Endodermal cell (in vitro differentiated cells): Measurements from ENCODE around the gene TWIST1. TPM values are rescaled to one million over a fixed set of nuclear protein-coding genes. Genes with fewer than 3 reads are reported as not detected.

Experiments used
- DNase-seq: peaks from one replicate; pipeline ENCODE4 v3.0.0-alpha.2; 2017
- H3K27ac ChIP-seq: 2 replicates; pipeline ENCODE4 v1.5.1; 2013; ENCODE audit warnings: mild to moderate bottlenecking, low read depth, low read length, moderate library complexity
- H3K27me3 ChIP-seq: 2 replicates; pipeline ENCODE4 v1.6.1; 2013; ENCODE audit warnings: mild to moderate bottlenecking, low read length, moderate library complexity; ENCODE audit not compliant: insufficient read depth, control insufficient read depth, poor library complexity, severe bottlenecking
- H3K36me3 ChIP-seq: 2 replicates; pipeline ENCODE4 v1.7.0; 2013; ENCODE audit warnings: mild to moderate bottlenecking, low read length, moderate library complexity; ENCODE audit not compliant: control insufficient read depth, insufficient read depth
- H3K4me1 ChIP-seq: one replicate; pipeline ENCODE4 v1.7.0; 2013; ENCODE audit warnings: low read length; ENCODE audit not compliant: control insufficient read depth, insufficient read depth
- H3K4me3 ChIP-seq: 2 replicates; pipeline ENCODE4 v1.5.1; 2013; ENCODE audit warnings: mild to moderate bottlenecking, low read length, moderate library complexity
- H3K9ac ChIP-seq: 2 replicates; pipeline ENCODE4 v1.6.1; 2013; ENCODE audit warnings: mild to moderate bottlenecking, low read length, moderate library complexity; ENCODE audit not compliant: poor library complexity, severe bottlenecking; ENCODE audit errors: extremely low read depth
- H3K9me3 ChIP-seq: 2 replicates; pipeline ENCODE4 v1.6.1; 2013; ENCODE audit warnings: mild to moderate bottlenecking, low read length, moderate library complexity; ENCODE audit not compliant: control insufficient read depth
- H3K27ac Mint-ChIP-seq: 2 replicates; pipeline ENCODE4 v1.8.0; 2020; ENCODE audit warnings: mixed read lengths
- H3K27me3 Mint-ChIP-seq: 2 replicates; pipeline ENCODE4 v1.8.0; 2021; ENCODE audit warnings: mild to moderate bottlenecking, mixed read lengths; ENCODE audit not compliant: insufficient read depth
- H3K36me3 Mint-ChIP-seq: 2 replicates; pipeline ENCODE4 v1.8.0; 2020; ENCODE audit warnings: low read depth, mixed read lengths
- H3K4me1 Mint-ChIP-seq: 2 replicates; pipeline ENCODE4 v1.8.0; 2020; ENCODE audit warnings: mixed read lengths
- H3K4me3 Mint-ChIP-seq: 2 replicates; pipeline ENCODE4 v1.8.0; 2020; ENCODE audit warnings: mild to moderate bottlenecking, moderate library complexity, mixed read lengths
- H3K9me3 Mint-ChIP-seq: 2 replicates; pipeline ENCODE4 v1.8.0; 2020; ENCODE audit warnings: mild to moderate bottlenecking, mixed read lengths
- WGBS, 2 experiments: methylation state at CpG; one replicate each; pipeline versions ENCODE4 v1.1.5 to v1.1.7; 2013; ENCODE audit warnings: missing lambda C conversion rate in 2 of 2, mixed read lengths in 1 of 2; ENCODE audit not compliant: insufficient coverage in 1 of 2, insufficient read length in 1 of 2; 5-methylcytosine and 5-hydroxymethylcytosine counted together
- total RNA-seq, 2 donors: library from RNA; stranded (reverse); fragmentation: NEBNext Ultra II Directional in 1 of 2; extraction: Animal tissue kit (Norgen Biotek cat#: 25700) in 1 of 2; gene quantifications; 2 replicates in 1 of 2; 3 replicates in 1 of 2; pipeline ENCODE4 v1.2.1, GENCODE V29; 2021
- TF ChIP-seq, protein P1 (sequence below): fragments of 200-600 bp; sonication (generic); conservative IDR thresholded peaks from 2 replicates; pipeline ENCODE4 v1.5.0; 2021; ENCODE audit warnings: antibody characterized with exemption, mild to moderate bottlenecking

The TWIST1 gene
- total RNA-seq, 2 donors from 2014 or later: 0.46 to 0.88 TPM

DNA sequence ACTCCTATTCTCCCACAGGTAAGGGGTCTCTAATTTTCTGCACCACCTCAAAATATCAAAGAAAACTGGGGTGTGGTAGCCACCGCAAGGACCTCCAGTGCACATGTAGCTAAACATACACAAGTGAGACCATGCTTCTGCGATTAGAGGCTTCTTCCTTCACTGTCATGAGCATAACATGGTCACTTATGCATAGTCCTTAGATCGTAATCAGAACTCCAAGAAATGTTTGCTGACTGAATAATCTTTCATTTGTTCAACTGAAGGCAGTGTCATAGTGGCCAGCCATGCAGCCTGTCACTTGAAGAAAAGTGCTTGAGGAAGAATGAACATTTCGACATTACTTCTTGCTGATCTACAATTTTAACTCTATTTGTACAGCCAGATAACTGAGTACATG, 14.6 kb downstream of the TWIST1 start:
- H3K4me3 ChIP-seq: no peak overlapping the region
- H3K9me3 Mint-ChIP-seq: no peaks in the 10 kb centered on the region
- no peak for DNase-seq
- H3K27me3 Mint-ChIP-seq: peaks cover 84% of the 10 kb centered on the region
- no peak overlapping the region for H3K27ac ChIP-seq
- no peaks in the 10 kb centered on the region for H3K36me3 ChIP-seq
- peaks cover 50% of the 10 kb centered on the region for H3K27me3 ChIP-seq
- H3K36me3 Mint-ChIP-seq: no peaks in the 10 kb centered on the region
- peaks cover 18% of the 10 kb centered on the region for H3K4me1 Mint-ChIP-seq
- TF ChIP-seq, protein P1, sequence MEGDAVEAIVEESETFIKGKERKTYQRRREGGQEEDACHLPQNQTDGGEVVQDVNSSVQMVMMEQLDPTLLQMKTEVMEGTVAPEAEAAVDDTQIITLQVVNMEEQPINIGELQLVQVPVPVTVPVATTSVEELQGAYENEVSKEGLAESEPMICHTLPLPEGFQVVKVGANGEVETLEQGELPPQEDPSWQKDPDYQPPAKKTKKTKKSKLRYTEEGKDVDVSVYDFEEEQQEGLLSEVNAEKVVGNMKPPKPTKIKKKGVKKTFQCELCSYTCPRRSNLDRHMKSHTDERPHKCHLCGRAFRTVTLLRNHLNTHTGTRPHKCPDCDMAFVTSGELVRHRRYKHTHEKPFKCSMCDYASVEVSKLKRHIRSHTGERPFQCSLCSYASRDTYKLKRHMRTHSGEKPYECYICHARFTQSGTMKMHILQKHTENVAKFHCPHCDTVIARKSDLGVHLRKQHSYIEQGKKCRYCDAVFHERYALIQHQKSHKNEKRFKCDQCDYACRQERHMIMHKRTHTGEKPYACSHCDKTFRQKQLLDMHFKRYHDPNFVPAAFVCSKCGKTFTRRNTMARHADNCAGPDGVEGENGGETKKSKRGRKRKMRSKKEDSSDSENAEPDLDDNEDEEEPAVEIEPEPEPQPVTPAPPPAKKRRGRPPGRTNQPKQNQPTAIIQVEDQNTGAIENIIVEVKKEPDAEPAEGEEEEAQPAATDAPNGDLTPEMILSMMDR: no peak
- no peak overlapping the region for H3K4me3 Mint-ChIP-seq
- WGBS, 2 experiments: 92 to 98% methylated on average over 4 of the region's 4 CpGs
- H3K9ac ChIP-seq: no peak overlapping the region
- H3K9me3 ChIP-seq: no peaks in the 10 kb centered on the region
- no peak overlapping the region for H3K27ac Mint-ChIP-seq
- no peaks in the 10 kb centered on the region for H3K4me1 ChIP-seq

DNA sequence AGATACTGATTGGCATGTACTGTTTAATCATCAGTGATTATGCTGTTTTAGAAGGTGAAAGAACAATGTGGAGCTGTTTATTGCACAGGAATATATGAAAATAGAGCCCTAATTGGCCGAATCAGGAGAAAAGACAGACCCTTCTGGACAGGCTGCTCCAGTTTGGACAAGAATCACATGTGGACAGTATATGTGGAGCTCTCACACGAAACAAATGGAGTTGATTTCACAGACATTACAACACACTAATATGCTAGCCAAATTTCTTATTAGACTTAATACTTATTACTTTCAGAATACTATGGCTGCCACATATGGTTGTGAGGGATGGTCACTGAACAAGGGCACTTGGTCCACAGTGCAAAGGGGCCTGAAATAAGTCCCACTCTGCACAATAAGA, 15.5 kb downstream of the TWIST1 start:
- Histone ChIP-seq H3K9me3 (no peaks in the 10 kb centered on the region), H3K9ac (no peak overlapping the region), H3K4me3 (no peak overlapping the region), H3K36me3 (no peaks in the 10 kb centered on the region), H3K4me1 (no peaks in the 10 kb centered on the region), H3K27me3 (peaks cover 40% of the 10 kb centered on the region), H3K27ac (no peak overlapping the region)
- WGBS, 2 experiments: 63 to 88% methylated on average over 1 to 2 of the region's 2 CpGs
- no peak overlapping the region for H3K27ac Mint-ChIP-seq
- no peak overlapping the region for H3K4me3 Mint-ChIP-seq
- H3K4me1 Mint-ChIP-seq: peaks cover 14% of the 10 kb centered on the region
- no peak for DNase-seq
- peaks cover 74% of the 10 kb centered on the region for H3K27me3 Mint-ChIP-seq
- TF ChIP-seq, protein P1: no peak
- no peaks in the 10 kb centered on the region for H3K36me3 Mint-ChIP-seq
- H3K9me3 Mint-ChIP-seq: no peaks in the 10 kb centered on the region

DNA sequence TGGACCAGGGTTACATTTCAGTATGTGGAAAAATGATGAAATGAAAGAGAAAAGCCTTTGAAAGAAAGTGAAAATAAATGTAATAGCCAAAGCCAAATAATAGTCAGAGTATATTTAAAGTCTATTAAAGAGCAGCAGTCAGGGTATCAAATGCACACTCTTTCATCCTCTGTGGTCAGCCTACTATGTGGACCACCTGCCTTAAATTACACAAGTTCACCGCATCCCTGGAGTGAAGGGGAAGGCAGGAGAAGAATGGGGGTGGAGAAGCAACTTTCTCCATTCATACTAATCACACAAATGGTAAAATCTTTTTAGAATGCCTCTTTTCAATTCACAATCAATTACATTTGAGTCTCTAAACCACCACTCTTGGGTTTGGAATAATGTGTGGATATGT, 16.0 kb downstream of the TWIST1 start:
- peaks cover 10% of the 10 kb centered on the region for H3K4me1 Mint-ChIP-seq
- H3K27me3 Mint-ChIP-seq: peaks cover 70% of the 10 kb centered on the region
- no peak overlapping the region for H3K4me3 ChIP-seq
- WGBS, 2 experiments: no CpG with 5 or more reads among the region's 1 CpG
- no peak overlapping the region for H3K4me3 Mint-ChIP-seq
- no peaks in the 10 kb centered on the region for H3K36me3 Mint-ChIP-seq
- H3K27ac Mint-ChIP-seq: no peak overlapping the region
- no peaks in the 10 kb centered on the region for H3K9me3 ChIP-seq
- DNase-seq: no peak
- TF ChIP-seq, protein P1: no peak
- no peaks in the 10 kb centered on the region for H3K36me3 ChIP-seq
- peaks cover 36% of the 10 kb centered on the region for H3K27me3 ChIP-seq
- no peaks in the 10 kb centered on the region for H3K4me1 ChIP-seq
- H3K9me3 Mint-ChIP-seq: no peaks in the 10 kb centered on the region
- H3K9ac ChIP-seq: no peak overlapping the region
- no peak overlapping the region for H3K27ac ChIP-seq
